Fibroblast of lung (primary cell): ENCODE measurements around the gene DOK4. TPM values are rescaled to one million over a fixed set of nuclear protein-coding genes. Genes with fewer than 3 reads are reported as not detected.
A peak's percentile ranks its signal among the peaks of the same experiment; 100 is the strongest.

Source experiments
- DNase-seq, 2 donors: peaks; one replicate each; pipeline versions ENCODE4 v3.0.0 to v3.0.0-alpha.2; 2010; ENCODE audit warnings: low read depth in 2 of 2
- H2AFZ ChIP-seq: 2 replicates; pipeline ENCODE4 v1.5.1; 2012; ENCODE audit warnings: low read length, control low read depth, inconsistent platforms
- H3K27ac ChIP-seq: 2 replicates; pipeline ENCODE4 v1.5.1; 2011; ENCODE audit warnings: low read length, control low read depth; ENCODE audit not compliant: insufficient read depth
- H3K27me3 ChIP-seq: 2 replicates; pipeline ENCODE4 v1.5.1; 2011; ENCODE audit warnings: mild to moderate bottlenecking, low read length; ENCODE audit not compliant: control insufficient read depth, insufficient read depth
- H3K36me3 ChIP-seq: 2 replicates; pipeline ENCODE4 v1.5.1; 2011; ENCODE audit warnings: low read length; ENCODE audit not compliant: control insufficient read depth, insufficient read depth
- H3K4me1 ChIP-seq: 2 replicates; pipeline ENCODE4 v1.5.1; 2011; ENCODE audit warnings: low read length; ENCODE audit not compliant: control insufficient read depth, insufficient read depth; ENCODE audit errors: extremely low read depth
- H3K4me2 ChIP-seq: 2 replicates; pipeline ENCODE4 v1.5.1; 2011; ENCODE audit warnings: low read length, control low read depth; ENCODE audit not compliant: insufficient read depth; ENCODE audit errors: extremely low read depth
- H3K4me3 ChIP-seq, 4 experiments: fragments of 200-600 bp in 1 of 4; sonication (generic) in 1 of 4; replicated peaks in 1 of 4; 2 replicates each; pipeline ENCODE4 v1.5.1; 2011 to 2016; ENCODE audit warnings: low read length in 4 of 4, low read depth in 3 of 4, mild to moderate bottlenecking in 3 of 4, control low read depth in 2 of 4, inconsistent platforms in 1 of 4, mixed read lengths in 1 of 4; ENCODE audit not compliant: insufficient read depth in 1 of 4; ENCODE audit errors: control extremely low read depth in 1 of 4
- H3K79me2 ChIP-seq: 2 replicates; pipeline ENCODE4 v1.5.1; 2012; ENCODE audit warnings: mild to moderate bottlenecking, low read length, inconsistent platforms; ENCODE audit not compliant: control insufficient read depth, insufficient read depth
- H3K9ac ChIP-seq: 2 replicates; pipeline ENCODE4 v1.5.1; 2011; ENCODE audit warnings: mild to moderate bottlenecking, low read length, control low read depth; ENCODE audit not compliant: insufficient read depth
- H3K9me3 ChIP-seq: 2 replicates; pipeline ENCODE4 v1.5.1; 2012; ENCODE audit warnings: low read depth, low read length; ENCODE audit not compliant: control insufficient read depth, insufficient read depth
- H4K20me1 ChIP-seq: 2 replicates; pipeline ENCODE4 v1.5.1; 2011; ENCODE audit warnings: low read length; ENCODE audit not compliant: control insufficient read depth, insufficient read depth; ENCODE audit errors: extremely low read depth
- EZH2 ChIP-seq: IDR thresholded peaks from 2 replicates; pipeline ENCODE4 v1.5.1; 2012; ENCODE audit warnings: low read length, control low read depth, mild to moderate bottlenecking; ENCODE audit errors: missing control alignments
- polyA plus RNA-seq, 2 donors: library from polyadenylated mRNA; depleted of rRNA in 1 of 2; stranded (reverse) in 1 of 2; unstranded in 1 of 2; fragments of >200 nt; gene quantifications; 2 replicates each; pipeline ENCODE4 v1.2.1, GENCODE V29; 2011 to 2012; ENCODE audit warnings: missing spikeins in 1 of 2
- total RNA-seq: library from RNA; depleted of rRNA; stranded (reverse); fragments of >200 nt; gene quantifications from 2 replicates; pipeline ENCODE4 v1.2.1, GENCODE V29; 2014
- TF ChIP-seq, protein P1 (sequence below), 2 donors: IDR thresholded peaks in 1 of 2; conservative IDR thresholded peaks in 1 of 2; 1 replicate in 1 of 2; 2 replicates in 1 of 2; pipeline ENCODE4 v1.5.1; 2011 to 2012; ENCODE audit warnings: low read length in 2 of 2, control low read depth in 1 of 2, inconsistent platforms in 1 of 2, low read depth in 1 of 2, mild to moderate bottlenecking in 1 of 2

DOK4 gene
- total and polyA plus RNA-seq, 2 donors (not counting 1 experiment from before 2014, with no cell fraction given) = 12.6 to 15.0 TPM

DNA sequence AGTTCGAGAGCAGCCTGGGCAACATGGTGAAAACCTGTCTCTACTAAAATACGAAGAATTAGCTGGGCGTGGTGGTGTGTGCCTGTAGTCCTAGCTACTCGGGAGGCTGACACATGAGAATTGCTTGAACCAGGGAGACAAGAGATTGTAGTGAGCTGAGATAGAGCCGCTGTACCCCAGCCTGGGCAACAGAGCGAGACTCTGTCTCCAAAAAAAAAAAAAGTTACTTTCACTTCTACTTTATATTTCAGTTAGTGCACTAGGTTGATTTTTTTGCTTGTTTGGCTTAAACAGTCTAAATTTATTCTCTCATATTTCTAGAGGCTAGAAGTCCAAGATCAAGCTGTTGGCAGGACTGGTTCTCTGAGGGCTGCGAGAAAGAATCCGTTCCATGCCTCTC is 36.7 kb upstream of the DOK4 start:
- DNase-seq = no peak
- no peak overlapping the region for H3K4me2 ChIP-seq
- H3K9ac ChIP-seq = no peak overlapping the region
- no peak for TF ChIP-seq EZH2
- TF ChIP-seq, protein P1, sequence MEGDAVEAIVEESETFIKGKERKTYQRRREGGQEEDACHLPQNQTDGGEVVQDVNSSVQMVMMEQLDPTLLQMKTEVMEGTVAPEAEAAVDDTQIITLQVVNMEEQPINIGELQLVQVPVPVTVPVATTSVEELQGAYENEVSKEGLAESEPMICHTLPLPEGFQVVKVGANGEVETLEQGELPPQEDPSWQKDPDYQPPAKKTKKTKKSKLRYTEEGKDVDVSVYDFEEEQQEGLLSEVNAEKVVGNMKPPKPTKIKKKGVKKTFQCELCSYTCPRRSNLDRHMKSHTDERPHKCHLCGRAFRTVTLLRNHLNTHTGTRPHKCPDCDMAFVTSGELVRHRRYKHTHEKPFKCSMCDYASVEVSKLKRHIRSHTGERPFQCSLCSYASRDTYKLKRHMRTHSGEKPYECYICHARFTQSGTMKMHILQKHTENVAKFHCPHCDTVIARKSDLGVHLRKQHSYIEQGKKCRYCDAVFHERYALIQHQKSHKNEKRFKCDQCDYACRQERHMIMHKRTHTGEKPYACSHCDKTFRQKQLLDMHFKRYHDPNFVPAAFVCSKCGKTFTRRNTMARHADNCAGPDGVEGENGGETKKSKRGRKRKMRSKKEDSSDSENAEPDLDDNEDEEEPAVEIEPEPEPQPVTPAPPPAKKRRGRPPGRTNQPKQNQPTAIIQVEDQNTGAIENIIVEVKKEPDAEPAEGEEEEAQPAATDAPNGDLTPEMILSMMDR (conservative IDR thresholded peaks at IDR 0.05 in 1 of 2, IDR thresholded peaks at IDR 0.05 in 1 of 2; ENCODE audit: low read depth in 1 of 2, low read length in 2 of 2) = no peak
- H3K27ac ChIP-seq = no peak overlapping the region
- no peaks in the 10 kb centered on the region for H4K20me1 ChIP-seq
- H3K4me1 ChIP-seq = no peaks in the 10 kb centered on the region
- H3K27me3 ChIP-seq = no peaks in the 10 kb centered on the region
- H2AFZ ChIP-seq = no peak overlapping the region
- no peaks in the 10 kb centered on the region for H3K79me2 ChIP-seq
- H3K36me3 ChIP-seq = peaks cover 1% of the 10 kb centered on the region
- no peak overlapping the region for H3K4me3 ChIP-seq
- no peaks in the 10 kb centered on the region for H3K9me3 ChIP-seq

DNA sequence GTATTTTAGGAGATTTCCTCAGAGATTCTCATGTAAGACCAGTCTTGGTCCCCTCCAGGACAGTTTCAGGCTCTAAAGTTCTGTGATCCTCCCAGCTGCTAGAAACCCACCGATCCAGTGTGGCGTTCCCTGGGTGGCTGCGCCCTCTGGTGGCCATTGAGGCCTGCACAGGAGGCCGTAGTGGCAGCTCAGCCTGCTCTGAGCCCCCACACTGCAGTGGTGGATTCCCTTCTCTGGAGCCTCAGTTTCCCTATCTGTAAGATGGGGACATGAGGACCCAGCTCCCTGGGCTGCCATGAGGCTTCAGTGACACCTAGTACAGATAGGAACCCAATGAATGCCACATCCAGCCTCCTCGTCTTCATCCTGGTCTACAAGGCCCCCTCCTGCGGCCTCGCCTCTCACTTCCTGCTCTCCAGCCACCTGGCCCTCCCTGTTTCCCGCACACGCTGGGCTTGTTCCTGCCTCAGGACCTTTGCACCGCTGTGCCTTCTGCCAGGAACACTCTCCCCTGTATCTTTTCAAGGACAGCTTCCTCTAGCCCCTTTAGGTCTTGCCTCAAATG is 33.6 kb upstream of the DOK4 start:
- Histone ChIP-seq H3K36me3 (no peaks in the 10 kb centered on the region), H3K27me3 (no peaks in the 10 kb centered on the region), H3K9me3 (no peaks in the 10 kb centered on the region), H3K79me2 (no peaks in the 10 kb centered on the region), H2AFZ (no peak overlapping the region), H3K4me1 (no peaks in the 10 kb centered on the region), H3K9ac (no peak overlapping the region), H3K4me3 (no peak overlapping the region), H3K27ac (no peak overlapping the region), H4K20me1 (no peaks in the 10 kb centered on the region), H3K4me2 (no peak overlapping the region)
- DNase-seq = peak; percentile 36 to 64
- no peak for TF ChIP-seq EZH2
- TF ChIP-seq, protein P1 (conservative IDR thresholded peaks at IDR 0.05 in 1 of 2, IDR thresholded peaks at IDR 0.05 in 1 of 2; ENCODE audit: low read depth in 1 of 2, low read length in 2 of 2) = peak; percentile 94 to 98

DNA sequence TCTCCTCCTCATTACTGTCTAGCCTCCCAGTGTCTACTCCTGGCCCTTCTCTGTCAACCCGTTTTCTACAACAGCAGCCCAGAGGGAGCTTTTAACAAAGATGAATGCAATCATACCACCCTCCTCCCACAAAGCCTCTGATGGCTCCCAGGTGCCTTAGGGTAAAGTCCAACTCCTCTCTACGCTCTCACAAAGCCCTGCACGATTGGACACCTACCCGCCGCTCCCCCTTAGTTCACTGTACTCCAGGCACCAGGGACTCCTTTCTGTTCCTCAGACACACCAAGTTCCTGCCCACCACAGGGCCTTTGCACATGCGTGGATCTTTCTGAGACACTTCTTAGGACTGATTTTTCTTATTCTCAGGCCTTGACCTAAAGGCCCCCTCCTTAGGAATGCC is 32.6 kb upstream of the DOK4 start:
- Histone ChIP-seq H3K9me3 (no peaks in the 10 kb centered on the region), H2AFZ (no peak overlapping the region), H3K27me3 (no peaks in the 10 kb centered on the region), H3K4me2 (no peak overlapping the region), H3K9ac (no peak overlapping the region), H3K27ac (no peak overlapping the region), H3K36me3 (no peaks in the 10 kb centered on the region), H3K4me3 (no peak overlapping the region), H4K20me1 (no peaks in the 10 kb centered on the region), H3K4me1 (no peaks in the 10 kb centered on the region), H3K79me2 (no peaks in the 10 kb centered on the region)
- TF ChIP-seq, protein P1 (conservative IDR thresholded peaks at IDR 0.05 in 1 of 2, IDR thresholded peaks at IDR 0.05 in 1 of 2; ENCODE audit: low read depth in 1 of 2, low read length in 2 of 2) = no peak
- DNase-seq = no peak
